H1 (cell line): ENCODE measurements around the gene GOLGA6L10. TPM values are rescaled to one million over a fixed set of nuclear protein-coding genes. Genes with fewer than 3 reads are reported as not detected.

Source experiments
- BACH1 ChIP-seq: IDR thresholded peaks from 2 replicates; pipeline ENCODE4 v1.6.1; 2012; ENCODE audit warnings: low read length, improper control_type of control experiment
- CREB1 ChIP-seq: IDR thresholded peaks from 2 replicates; pipeline ENCODE4 v1.6.1; 2012; ENCODE audit warnings: inconsistent platforms
- HDAC6 ChIP-seq: IDR thresholded peaks from one replicate; pipeline ENCODE4 v1.7.1; 2012; ENCODE audit warnings: low read depth, mild to moderate bottlenecking, inconsistent platforms, low read length, moderate library complexity
- JUN ChIP-seq: IDR thresholded peaks from 2 replicates; pipeline ENCODE4 v1.6.1; 2011; ENCODE audit warnings: low read depth, mild to moderate bottlenecking, improper control_type of control experiment, low read length
- MAX ChIP-seq: IDR thresholded peaks from 2 replicates; pipeline ENCODE4 v1.6.1; 2012; ENCODE audit warnings: inconsistent platforms
- NANOG ChIP-seq: IDR thresholded peaks from 2 replicates; pipeline ENCODE4 v1.6.1; 2011; ENCODE audit warnings: low read length, low read depth, mild to moderate bottlenecking, inconsistent platforms; ENCODE audit not compliant: insufficient read depth, poor library complexity, severe bottlenecking
- RXRA ChIP-seq: IDR thresholded peaks from 2 replicates; pipeline ENCODE4 v1.6.1; 2011; ENCODE audit warnings: low read depth, mild to moderate bottlenecking, low read length, moderate library complexity; ENCODE audit not compliant: insufficient read depth
- SP1 ChIP-seq: IDR thresholded peaks from 2 replicates; pipeline ENCODE4 v1.6.1; 2011; ENCODE audit warnings: low read depth, low read length
- polyA plus RNA-seq, 7 experiments: library from polyadenylated mRNA; depleted of rRNA in 3 of 7; stranded (reverse) in 5 of 7; unstranded in 2 of 7; fragments of >200 nt in 5 of 7; fragments of 200-250 nt in 2 of 7; gene quantifications; 1 replicate in 5 of 7; 2 replicates in 1 of 7; 4 replicates in 1 of 7; pipeline versions ENCODE4 v1.2.1 to v1.2.3, GENCODE V29; 2011 to 2013; ENCODE audit warnings: missing spikeins in 2 of 7, mixed read lengths in 2 of 7
- total RNA-seq: library from RNA; stranded (reverse); fragmentation: NEBNext Ultra II Directional; extraction: Animal tissue kit (Norgen Biotek cat#: 25700); gene quantifications from 2 replicates; pipeline ENCODE4 v1.2.1, GENCODE V29; 2021

GOLGA6L10 gene
- total and polyA plus RNA-seq, 2 of the 8 experiments (the other 6 are each of a cell fraction or from before 2014, with no cell fraction given), result 0.91 to 4.0 TPM

GRCh38 chr15:82298032-82298431, 51.2 kb downstream of the GOLGA6L10 start (continued):
- TF ChIP-seq SP1 (no peak), CREB1 (no peak), HDAC6 (no peak), JUN (no peak), BACH1 (no peak), NANOG (no peak), RXRA (no peak), MAX (no peak)
